A549 (cell line): ENCODE data around the gene DOC2A. TPM values are rescaled to one million over a fixed set of nuclear protein-coding genes. Genes with fewer than 3 reads are reported as not detected.

Source experiments
- ATAC-seq, 2 experiments: fragments of 200-7000 bp in 1 of 2; fragments of >200 bp in 1 of 2; cut with Nextera tagmentation in 1 of 2; cut with Tn5 transposase in 1 of 2; 3 replicates each; pipeline versions ENCODE4 v1.8.0 to v1.9.1; 2018 to 2020; ENCODE audit warnings: mild to moderate bottlenecking in 1 of 2, moderate library complexity in 1 of 2
- CTCF ChIA-PET: fragments of 300-600 bp; sonication (Branson Sonifier 250); formaldehyde crosslinking; extraction: SDS; loops from one replicate; lab custom pipeline; 2021; ENCODE audit warnings: antibody characterized with exemption, inconsistent platforms; lab: Yijun Ruan, JAX
- POLR2A ChIA-PET: fragments of 350-600 bp; formaldehyde crosslinking; extraction: SDS; loops from one replicate; lab custom pipeline; 2021; ENCODE audit warnings: antibody characterized with exemption, inconsistent platforms; lab: Yijun Ruan, JAX
- DNase-seq, 2 experiments: peaks; one replicate each; pipeline versions ENCODE4 v3.0.0 to v3.0.0-alpha.2; 2011 to 2016; ENCODE audit warnings: low read depth in 1 of 2, low spot score in 1 of 2
- FAIRE-seq: peaks from 2 replicates; lab custom pipeline; 2011; peaks lifted over from hg19 to GRCh38; lab: Jason Lieb, UNC
- H3K27ac ChIP-seq, 2 experiments: fragments of >200 bp; sonication (Bioruptor Twin); formaldehyde crosslinking; 3 replicates each; pipeline ENCODE4 v1.5.1; 2016 to 2017
- H3K4me1 ChIP-seq: fragments of >200 bp; sonication (Bioruptor Twin); formaldehyde crosslinking; 3 replicates; pipeline ENCODE4 v1.6.1; 2016
- H3K4me2 ChIP-seq: fragments of >200 bp; sonication (Bioruptor Twin); formaldehyde crosslinking; 3 replicates; pipeline ENCODE4 v1.6.1; 2016
- H3K4me3 ChIP-seq: fragments of >200 bp; sonication (Bioruptor Twin); formaldehyde crosslinking; 3 replicates; pipeline ENCODE4 v1.5.1; 2016
- H3K9me3 ChIP-seq: fragments of >200 bp; sonication (Bioruptor Twin); formaldehyde crosslinking; 3 replicates; pipeline ENCODE4 v1.6.1; 2016
- CBX8 ChIP-seq: fragments of 200-600 bp; sonication (generic); IDR thresholded peaks from 2 replicates; pipeline ENCODE4 v1.6.1; 2016
- CEBPB ChIP-seq, 2 experiments: fragments of >200 bp in 1 of 2; sonication (Bioruptor Twin) in 1 of 2; formaldehyde crosslinking in 1 of 2; IDR thresholded peaks; 2 replicates each; pipeline ENCODE4 v1.6.1; 2012 to 2016
- CHD2 ChIP-seq: fragments of 150-350 bp; IDR thresholded peaks from 2 replicates; pipeline ENCODE4 v1.6.1; 2014; ENCODE audit warnings: low read length; ENCODE audit not compliant: partially characterized antibody
- EHF ChIP-seq: fragments of 250-450 bp; sonication (Bioruptor Pico); IDR thresholded peaks from 2 replicates; pipeline ENCODE4 v1.5.0; 2020; ENCODE audit warnings: mild to moderate bottlenecking
- HDAC2 ChIP-seq: fragments of 200-600 bp; sonication (generic); IDR thresholded peaks from 2 replicates; pipeline ENCODE4 v1.6.1; 2016
- HEYL ChIP-seq: fragments of 250-450 bp; sonication (Bioruptor Pico); IDR thresholded peaks from 2 replicates; pipeline ENCODE4 v1.8.0; 2021; ENCODE audit warnings: mild to moderate bottlenecking, moderate library complexity
- HOXA7 ChIP-seq: fragments of 250-450 bp; sonication (Bioruptor Pico); IDR thresholded peaks from 2 replicates; pipeline ENCODE4 v1.5.0; 2020; ENCODE audit warnings: mild to moderate bottlenecking, moderate library complexity
- KDM5A ChIP-seq: fragments of 200-600 bp; sonication (generic); IDR thresholded peaks from 2 replicates; pipeline ENCODE4 v1.6.1; 2016; ENCODE audit warnings: antibody characterized with exemption, mild to moderate bottlenecking
- MYC ChIP-seq: IDR thresholded peaks from 2 replicates; pipeline ENCODE4 v1.6.1; 2012; ENCODE audit warnings: mild to moderate bottlenecking, inconsistent platforms, low read length, improper control_type of control experiment, borderline replicate concordance
- NR3C1 ChIP-seq: fragments of >200 bp; sonication (Bioruptor Twin); formaldehyde crosslinking; IDR thresholded peaks from 3 replicates; pipeline ENCODE4 v1.6.1; 2017
- POLR2AphosphoS2 ChIP-seq: conservative IDR thresholded peaks from 2 replicates; pipeline ENCODE4 v1.6.1; 2012; ENCODE audit warnings: low read length, improper control_type of control experiment, inconsistent platforms
- RAD21 ChIP-seq, 2 experiments: fragments of >200 bp in 1 of 2; sonication (Bioruptor Twin) in 1 of 2; formaldehyde crosslinking in 1 of 2; IDR thresholded peaks in 1 of 2; conservative IDR thresholded peaks in 1 of 2; 2 replicates in 1 of 2; 3 replicates in 1 of 2; pipeline ENCODE4 v1.6.1; 2012 to 2018; ENCODE audit warnings: inconsistent platforms in 1 of 2
- RCOR1 ChIP-seq: fragments of 150-350 bp; IDR thresholded peaks from 2 replicates; pipeline ENCODE4 v1.6.1; 2014; ENCODE audit warnings: antibody characterized with exemption, low read length, low read depth
- REST ChIP-seq: fragments of 200-600 bp; sonication (generic); IDR thresholded peaks from 2 replicates; pipeline ENCODE4 v1.6.1; 2016; ENCODE audit warnings: antibody characterized with exemption, mild to moderate bottlenecking, moderate library complexity
- SREBF2 ChIP-seq: fragments of 450-650 bp; IDR thresholded peaks from 2 replicates; pipeline ENCODE4 v1.6.1; 2014; ENCODE audit warnings: mild to moderate bottlenecking, moderate library complexity
- ZNF302 ChIP-seq: fragments of 250-450 bp; sonication (Bioruptor Pico); IDR thresholded peaks from 2 replicates; pipeline ENCODE4 v1.9.0; 2021; ENCODE audit warnings: inconsistent platforms, mild to moderate bottlenecking, moderate library complexity
- WGBS: methylation state at CpG from one replicate; pipeline ENCODE4 v1.1.6; 2017; ENCODE audit errors: missing lambda C conversion rate; 5-methylcytosine and 5-hydroxymethylcytosine counted together
- polyA plus RNA-seq, 4 experiments: library from polyadenylated mRNA; depleted of rRNA in 3 of 4; stranded (reverse); fragments of >200 nt; fragmentation: RNase III in 1 of 4; extraction: RNeasy Plus Mini Kit Qiagen cat#74134 plus additional on column Dnase treatment in 1 of 4; gene quantifications; 2 replicates in 3 of 4; 3 replicates in 1 of 4; pipeline ENCODE4 v1.2.3, GENCODE V29; 2011 to 2017
- TF ChIP-seq, protein P1 (sequence below): fragments of 150-350 bp; IDR thresholded peaks from 2 replicates; pipeline ENCODE4 v1.6.1; 2014; ENCODE audit warnings: low read depth, mild to moderate bottlenecking, low read length
- TF ChIP-seq, protein P2 (sequence below): IDR thresholded peaks from 2 replicates; pipeline ENCODE4 v1.6.1; 2012

DOC2A gene
- polyA plus RNA-seq, 2 of the 4 experiments (the other 2 are of a cell fraction), result 2.5 to 5.5 TPM

- 94% methylated on average over 20 of the region's 20 CpGs for WGBS
- ChIA-PET POLR2A (no interaction called here), CTCF (interaction anchor here (0.7 to 5.3 kb wide), 2 partner anchors 19 to 169 kb away, joined by 3 to 22 read pairs; no protein-coding TSS in a partner anchor)
- H3K27ac ChIP-seq, result no peak overlapping the region
- TF ChIP-seq NR3C1 (no peak), HEYL (CRISPR knock-in tag) (no peak), REST (no peak), HOXA7 (no peak), EHF (CRISPR knock-in tag) (no peak), MYC (no peak), RAD21 (conservative IDR thresholded peaks at IDR 0.05 in 1 of 2, IDR thresholded peaks at IDR 0.05 in 1 of 2) (no peak)
- TF ChIP-seq, protein P1, sequence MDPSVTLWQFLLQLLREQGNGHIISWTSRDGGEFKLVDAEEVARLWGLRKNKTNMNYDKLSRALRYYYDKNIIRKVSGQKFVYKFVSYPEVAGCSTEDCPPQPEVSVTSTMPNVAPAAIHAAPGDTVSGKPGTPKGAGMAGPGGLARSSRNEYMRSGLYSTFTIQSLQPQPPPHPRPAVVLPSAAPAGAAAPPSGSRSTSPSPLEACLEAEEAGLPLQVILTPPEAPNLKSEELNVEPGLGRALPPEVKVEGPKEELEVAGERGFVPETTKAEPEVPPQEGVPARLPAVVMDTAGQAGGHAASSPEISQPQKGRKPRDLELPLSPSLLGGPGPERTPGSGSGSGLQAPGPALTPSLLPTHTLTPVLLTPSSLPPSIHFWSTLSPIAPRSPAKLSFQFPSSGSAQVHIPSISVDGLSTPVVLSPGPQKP, result no peak
- TF ChIP-seq, protein P2, sequence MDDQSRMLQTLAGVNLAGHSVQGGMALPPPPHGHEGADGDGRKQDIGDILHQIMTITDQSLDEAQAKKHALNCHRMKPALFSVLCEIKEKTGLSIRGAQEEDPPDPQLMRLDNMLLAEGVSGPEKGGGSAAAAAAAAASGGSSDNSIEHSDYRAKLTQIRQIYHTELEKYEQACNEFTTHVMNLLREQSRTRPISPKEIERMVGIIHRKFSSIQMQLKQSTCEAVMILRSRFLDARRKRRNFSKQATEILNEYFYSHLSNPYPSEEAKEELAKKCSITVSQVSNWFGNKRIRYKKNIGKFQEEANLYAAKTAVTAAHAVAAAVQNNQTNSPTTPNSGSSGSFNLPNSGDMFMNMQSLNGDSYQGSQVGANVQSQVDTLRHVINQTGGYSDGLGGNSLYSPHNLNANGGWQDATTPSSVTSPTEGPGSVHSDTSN, result no peak
- FAIRE-seq (no peak), ATAC-seq (no peak), DNase-seq (no peak)
- H3K4me1 ChIP-seq, result no peaks in the 10 kb centered on the region
- H3K4me2 ChIP-seq, result no peak overlapping the region
- H3K9me3 ChIP-seq, result no peaks in the 10 kb centered on the region
- H3K4me3 ChIP-seq, result no peak overlapping the region
These were observed 24.6 kb downstream of the DOC2A start for GRCh38 chr16:29986231-29986630.

DNA sequence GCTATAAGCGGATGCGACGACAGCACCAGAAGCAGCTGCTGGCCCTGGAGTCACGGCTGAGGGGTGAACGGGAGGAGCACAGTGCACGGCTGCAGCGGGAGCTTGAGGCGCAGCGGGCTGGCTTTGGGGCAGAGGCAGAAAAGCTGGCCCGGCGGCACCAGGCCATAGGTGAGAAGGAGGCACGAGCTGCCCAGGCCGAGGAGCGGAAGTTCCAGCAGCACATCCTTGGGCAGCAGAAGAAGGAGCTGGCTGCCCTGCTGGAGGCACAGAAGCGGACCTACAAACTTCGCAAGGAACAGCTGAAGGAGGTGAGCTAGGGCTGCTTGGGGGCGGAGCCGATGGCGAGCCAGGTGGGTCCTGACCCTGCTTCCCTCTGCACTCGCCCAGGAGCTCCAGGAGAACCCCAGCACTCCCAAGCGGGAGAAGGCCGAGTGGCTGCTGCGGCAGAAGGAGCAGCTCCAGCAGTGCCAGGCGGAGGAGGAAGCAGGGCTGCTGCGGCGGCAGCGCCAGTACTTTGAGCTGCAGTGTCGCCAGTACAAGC is 25.5 kb downstream of the DOC2A start:
- CTCF ChIA-PET, result interaction anchor here (0.6 to 5.3 kb wide), 5 partner anchors 10 to 169 kb away, joined by 3 to 22 read pairs (median 3); partner anchors contain the start of gene C16orf92
- TF ChIP-seq CBX8, result no peak

DNA sequence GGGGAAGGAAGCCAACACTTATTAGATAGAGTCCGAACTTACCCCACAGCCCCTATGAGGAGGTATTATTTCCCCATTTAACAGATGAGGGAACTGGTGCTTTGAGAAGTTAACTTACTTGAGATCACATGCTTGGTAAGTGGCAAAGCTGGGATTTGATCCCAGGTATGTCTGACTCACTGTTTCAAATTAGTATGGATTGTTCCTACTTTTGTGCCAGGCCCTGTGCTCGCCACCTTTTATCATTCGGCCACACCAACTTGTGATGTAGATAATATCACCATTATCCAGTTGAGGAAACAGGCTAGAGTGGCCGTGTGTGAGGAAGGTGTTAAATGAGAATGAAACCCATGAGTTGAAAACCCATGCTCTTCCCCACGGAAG is 26.1 kb downstream of the DOC2A start:
- TF ChIP-seq SREBF2 (no peak), HEYL (CRISPR knock-in tag) (no peak), MYC (no peak), RCOR1 (no peak), HDAC2 (no peak), NR3C1 (no peak), ZNF302 (CRISPR knock-in tag) (no peak), POLR2AphosphoS2 (no peak), CEBPB (IDR thresholded peaks at IDR 0.05) (no peak), KDM5A (no peak), CHD2 (no peak), EHF (CRISPR knock-in tag) (no peak)
- WGBS, result 90% methylated on average over 5 of the region's 5 CpGs
- H3K4me1 ChIP-seq, result no peaks in the 10 kb centered on the region
- DNase-seq (no peak), ATAC-seq (no peak), FAIRE-seq (no peak)
- ChIA-PET POLR2A (interaction anchor here (1.1 to 1.2 kb wide), 2 partner anchors 9 to 161 kb away, joined by 3 read pairs; no protein-coding TSS in a partner anchor), CTCF (interaction anchor here (0.6 to 5.3 kb wide), 4 partner anchors 9 to 47 kb away, joined by 3 to 22 read pairs (median 4); partner anchors contain the start of gene C16orf92)
- H3K27ac ChIP-seq, result no peak overlapping the region
- H3K9me3 ChIP-seq, result no peaks in the 10 kb centered on the region
- H3K4me3 ChIP-seq, result no peak overlapping the region
- no peak overlapping the region for H3K4me2 ChIP-seq

More for the DNA sequence above, 25.5 kb downstream of the DOC2A start:
- FAIRE-seq (no peak), ATAC-seq (no peak), DNase-seq (no peak)
- Histone ChIP-seq H3K9me3 (no peaks in the 10 kb centered on the region), H3K27ac (no peak overlapping the region), H3K4me1 (no peaks in the 10 kb centered on the region), H3K4me2 (no peak overlapping the region), H3K4me3 (no peak overlapping the region)
- POLR2A ChIA-PET, result interaction anchor here (1.0 to 1.2 kb wide), 3 partner anchors 8 to 161 kb away, joined by 3 to 6 read pairs (median 3); partner anchors contain the start of gene TAOK2
- WGBS, result 98% methylated on average over 27 of the region's 28 CpGs
